ENCODE results near the gene GABRR1.

Gene GABRR1

DNA sequence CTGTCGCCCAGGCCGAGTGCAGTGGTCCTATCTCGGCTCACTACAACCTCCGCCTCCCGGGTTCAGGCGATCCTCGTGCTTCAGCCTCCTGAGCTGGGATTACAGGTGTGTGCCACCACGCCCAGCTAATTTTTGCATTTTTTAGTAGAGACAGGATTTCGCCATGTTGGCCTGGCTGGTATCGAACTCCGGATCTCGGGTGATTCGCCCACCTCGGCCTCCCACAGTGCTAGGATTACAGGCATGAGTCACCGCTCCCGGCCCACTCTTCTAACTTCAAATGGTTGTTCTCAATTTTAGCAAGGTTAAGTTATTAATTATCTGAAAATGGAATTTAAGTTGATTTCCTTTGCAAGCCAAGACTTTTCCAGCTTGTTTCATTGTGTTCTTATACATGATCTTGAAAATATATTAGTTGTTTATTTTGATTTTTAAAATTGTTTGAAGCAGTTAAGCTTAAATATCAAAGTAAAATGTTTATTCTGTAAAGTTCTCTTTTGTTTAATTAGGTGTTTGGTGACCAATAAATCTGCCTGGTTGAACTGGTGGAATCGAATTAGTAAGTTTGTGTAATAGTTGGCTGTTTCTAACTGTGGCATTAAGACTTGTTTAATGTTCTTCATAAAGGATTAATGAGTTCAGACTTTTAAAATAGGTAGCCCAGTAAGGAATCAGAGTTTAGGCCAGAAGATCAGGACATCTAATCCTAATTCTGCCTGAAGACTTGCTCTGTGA lies 69.0 kb downstream of the GABRR1 start:
- H3K79me2 ChIP-seq (ENCODE audit: insufficient read depth, low read length), result peaks cover 10% of the 10 kb centered on the region; the same call in 1 of the 2 replicates
- TF ChIP-seq, protein P1, sequence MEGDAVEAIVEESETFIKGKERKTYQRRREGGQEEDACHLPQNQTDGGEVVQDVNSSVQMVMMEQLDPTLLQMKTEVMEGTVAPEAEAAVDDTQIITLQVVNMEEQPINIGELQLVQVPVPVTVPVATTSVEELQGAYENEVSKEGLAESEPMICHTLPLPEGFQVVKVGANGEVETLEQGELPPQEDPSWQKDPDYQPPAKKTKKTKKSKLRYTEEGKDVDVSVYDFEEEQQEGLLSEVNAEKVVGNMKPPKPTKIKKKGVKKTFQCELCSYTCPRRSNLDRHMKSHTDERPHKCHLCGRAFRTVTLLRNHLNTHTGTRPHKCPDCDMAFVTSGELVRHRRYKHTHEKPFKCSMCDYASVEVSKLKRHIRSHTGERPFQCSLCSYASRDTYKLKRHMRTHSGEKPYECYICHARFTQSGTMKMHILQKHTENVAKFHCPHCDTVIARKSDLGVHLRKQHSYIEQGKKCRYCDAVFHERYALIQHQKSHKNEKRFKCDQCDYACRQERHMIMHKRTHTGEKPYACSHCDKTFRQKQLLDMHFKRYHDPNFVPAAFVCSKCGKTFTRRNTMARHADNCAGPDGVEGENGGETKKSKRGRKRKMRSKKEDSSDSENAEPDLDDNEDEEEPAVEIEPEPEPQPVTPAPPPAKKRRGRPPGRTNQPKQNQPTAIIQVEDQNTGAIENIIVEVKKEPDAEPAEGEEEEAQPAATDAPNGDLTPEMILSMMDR (IDR thresholded peaks at IDR 0.05; ENCODE audit: low read length), result no peak
- no peak for TF ChIP-seq EZH2 (IDR thresholded peaks at IDR 0.05; ENCODE audit: borderline replicate concordance, low read length)
- no peaks in the 10 kb centered on the region for H3K9me2 ChIP-seq (ENCODE audit: low read depth, low read length)
- H3K4me3 ChIP-seq (ENCODE audit: low read depth, low read length, poor library complexity, severe bottlenecking), result peak overlapping the region; percentile 90
- H3K27me3 ChIP-seq (ENCODE audit: insufficient read depth, low read length), result no peaks in the 10 kb centered on the region
- H3K36me3 ChIP-seq (ENCODE audit: insufficient read depth, low read length), result peaks cover 33% of the 10 kb centered on the region
- no peaks in the 10 kb centered on the region for H4K20me1 ChIP-seq (ENCODE audit: insufficient read depth, low read length)
- peak overlapping the region; percentile 38 for H3K27ac ChIP-seq (ENCODE audit: low read depth, low read length, poor library complexity, severe bottlenecking)
- no peak overlapping the region; the same call in 1 of the 2 replicates for H3K9ac ChIP-seq (ENCODE audit: low read length)
- no peak overlapping the region for H2AFZ ChIP-seq (ENCODE audit: low read length)
- peaks cover 35% of the 10 kb centered on the region for H3K4me1 ChIP-seq (ENCODE audit: insufficient read depth, low read length, severe bottlenecking)
- H3K4me2 ChIP-seq (ENCODE audit: low read length), result peak overlapping the region; percentile 71
- H3F3A ChIP-seq (ENCODE audit: insufficient read depth, low read length), result no peaks in the 10 kb centered on the region
- no peaks in the 10 kb centered on the region for H3K9me3 ChIP-seq (ENCODE audit: low read length)

DNA sequence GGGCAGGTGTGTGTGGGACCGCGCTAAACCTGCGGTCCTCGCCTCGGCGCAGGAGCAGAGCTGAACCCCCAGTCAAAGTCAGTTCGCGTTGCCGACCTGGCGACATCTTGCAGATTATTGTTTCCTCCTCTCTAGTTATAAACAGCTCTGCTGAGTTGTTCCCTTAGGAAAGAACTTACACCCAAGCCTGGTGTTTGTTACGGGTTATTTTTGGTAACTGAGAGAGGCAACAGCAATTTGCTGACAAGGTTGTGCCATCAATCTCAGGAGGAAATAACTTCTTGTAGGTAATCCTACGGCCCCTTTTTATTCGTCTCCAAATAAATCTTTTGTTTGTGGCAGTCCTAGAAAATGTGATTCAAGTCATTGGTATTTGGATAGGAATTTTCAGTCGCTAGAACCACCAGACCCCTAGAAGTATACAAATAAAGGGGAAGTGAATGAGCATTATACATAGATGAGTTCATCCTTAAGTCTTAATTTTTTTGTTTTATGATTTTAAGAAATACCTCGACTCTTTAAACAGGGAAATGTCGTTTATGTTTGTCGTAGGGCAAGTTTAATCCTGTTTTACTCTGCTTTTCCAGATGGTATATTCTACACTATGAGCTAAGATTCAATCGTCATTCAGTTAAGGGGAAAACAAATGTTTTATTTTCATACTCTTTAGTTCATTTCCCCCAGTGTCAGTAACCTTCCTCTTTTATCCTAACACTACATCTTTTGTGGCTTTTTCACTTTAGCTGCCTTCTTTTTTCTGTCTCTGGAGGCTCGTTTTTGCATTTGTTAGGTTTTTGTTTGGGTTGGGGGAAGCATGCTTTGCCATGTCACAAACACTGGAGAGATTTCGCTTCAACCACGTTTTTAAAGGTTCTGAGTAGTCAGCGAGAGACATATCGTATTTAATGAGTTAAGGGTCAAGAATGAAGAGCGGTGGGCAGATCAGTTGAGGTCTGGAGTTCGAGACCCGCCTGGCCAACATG lies 70.1 kb downstream of the GABRR1 start:
- no peaks in the 10 kb centered on the region for H3K9me3 ChIP-seq (ENCODE audit: low read length)
- H2AFZ ChIP-seq (ENCODE audit: low read length), result no peak overlapping the region
- peak overlapping the region; percentile 85 for H3K9ac ChIP-seq (ENCODE audit: low read length)
- peaks cover 35% of the 10 kb centered on the region for H3K4me1 ChIP-seq (ENCODE audit: insufficient read depth, low read length, severe bottlenecking)
- no peaks in the 10 kb centered on the region for H3K9me2 ChIP-seq (ENCODE audit: low read depth, low read length)
- peaks cover 22% of the 10 kb centered on the region; the same call in 1 of the 2 replicates for H3K36me3 ChIP-seq (ENCODE audit: insufficient read depth, low read length)
- H4K20me1 ChIP-seq (ENCODE audit: insufficient read depth, low read length), result no peaks in the 10 kb centered on the region
- no peaks in the 10 kb centered on the region for H3F3A ChIP-seq (ENCODE audit: insufficient read depth, low read length)
- H3K4me3 ChIP-seq (ENCODE audit: low read depth, low read length, poor library complexity, severe bottlenecking), result peak overlapping the region; percentile 90
- H3K79me2 ChIP-seq (ENCODE audit: insufficient read depth, low read length), result peaks cover 10% of the 10 kb centered on the region; the same call in 1 of the 2 replicates
- TF ChIP-seq EZH2 (IDR thresholded peaks at IDR 0.05; ENCODE audit: borderline replicate concordance, low read length), result no peak
- TF ChIP-seq, protein P1 (IDR thresholded peaks at IDR 0.05; ENCODE audit: low read length), result no peak
- H3K27me3 ChIP-seq (ENCODE audit: insufficient read depth, low read length), result no peaks in the 10 kb centered on the region
- peak overlapping the region; percentile 71 for H3K4me2 ChIP-seq (ENCODE audit: low read length)
- H3K27ac ChIP-seq (ENCODE audit: low read depth, low read length, poor library complexity, severe bottlenecking), result peak overlapping the region; percentile 64

DNA sequence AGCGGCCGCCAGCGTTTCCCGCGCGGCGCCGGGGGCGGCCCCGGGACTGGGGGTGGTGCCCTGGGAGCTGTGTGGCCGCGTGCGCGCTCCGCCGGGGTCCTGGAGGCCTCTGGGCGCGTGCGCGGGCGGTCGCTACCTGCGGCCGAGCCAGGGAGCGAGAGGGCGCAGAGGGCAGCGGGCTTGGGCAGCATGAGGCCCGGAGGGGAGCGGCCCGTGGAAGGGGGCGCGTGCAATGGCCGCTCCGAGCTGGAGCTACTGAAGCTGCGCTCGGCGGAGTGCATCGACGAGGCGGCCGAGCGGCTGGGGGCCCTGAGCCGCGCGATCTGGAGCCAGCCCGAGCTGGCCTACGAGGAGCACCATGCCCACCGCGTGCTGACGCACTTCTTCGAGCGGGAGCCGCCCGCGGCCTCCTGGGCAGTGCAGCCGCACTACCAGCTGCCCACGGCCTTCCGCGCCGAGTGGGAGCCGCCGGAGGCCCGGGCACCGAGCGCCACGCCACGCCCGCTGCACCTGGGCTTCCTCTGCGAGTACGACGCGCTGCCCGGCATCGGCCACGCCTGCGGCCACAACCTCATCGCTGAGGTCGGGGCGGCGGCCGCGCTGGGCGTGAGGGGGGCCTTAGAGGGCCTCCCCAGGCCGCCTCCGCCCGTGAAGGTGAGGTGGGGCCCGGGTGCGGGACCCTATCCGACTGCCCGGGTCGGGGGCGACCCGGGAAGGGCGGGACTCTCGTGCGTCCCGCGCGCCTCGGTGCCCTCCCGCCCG lies 71.0 kb downstream of the GABRR1 start, which contains the start of gene PM20D2:
TSS of gene PM20D2 (plus strand) at position 100 of the 762 bp plus-strand sequence. CDS start at position 190, 90 bp downstream.
- no peaks in the 10 kb centered on the region for H3K9me3 ChIP-seq (ENCODE audit: low read length)
- H3K27me3 ChIP-seq (ENCODE audit: insufficient read depth, low read length), result no peaks in the 10 kb centered on the region
- TF ChIP-seq EZH2 (IDR thresholded peaks at IDR 0.05; ENCODE audit: borderline replicate concordance, low read length), result no peak
- TF ChIP-seq, protein P1 (IDR thresholded peaks at IDR 0.05; ENCODE audit: low read length), result no peak
- H3K4me3 ChIP-seq (ENCODE audit: low read depth, low read length, poor library complexity, severe bottlenecking), result peak within 1 kb of the TSS; percentile 90
- peaks cover 35% of the 10 kb centered on the region for H3K4me1 ChIP-seq (ENCODE audit: insufficient read depth, low read length, severe bottlenecking)
- peak within 1 kb of the TSS; percentile 70; the same call in 1 of the 2 replicates for H2AFZ ChIP-seq (ENCODE audit: low read length)
- peak within 1 kb of the TSS; percentile 85 for H3K9ac ChIP-seq (ENCODE audit: low read length)
- no peaks in the 10 kb centered on the region for H3F3A ChIP-seq (ENCODE audit: insufficient read depth, low read length)
- H3K9me2 ChIP-seq (ENCODE audit: low read depth, low read length), result no peaks in the 10 kb centered on the region
- peak within 1 kb of the TSS; percentile 64 for H3K27ac ChIP-seq (ENCODE audit: low read depth, low read length, poor library complexity, severe bottlenecking)
- no peaks in the 10 kb centered on the region for H4K20me1 ChIP-seq (ENCODE audit: insufficient read depth, low read length)
- H3K36me3 ChIP-seq (ENCODE audit: insufficient read depth, low read length), result peaks cover 15% of the 10 kb centered on the region; the same call in 1 of the 2 replicates
- H3K79me2 ChIP-seq (ENCODE audit: insufficient read depth, low read length), result peaks cover 10% of the 10 kb centered on the region; the same call in 1 of the 2 replicates
- H3K4me2 ChIP-seq (ENCODE audit: low read length), result peak within 1 kb of the TSS; percentile 71
